PC-3 (cell line): ENCODE data around the gene ZDHHC5. TPM values are rescaled to one million over a fixed set of nuclear protein-coding genes. Genes with fewer than 3 reads are reported as not detected.

Source experiments
- ATAC-seq: fragments of 200-7000 bp; cut with Tn5 transposase; 2 replicates; pipeline ENCODE4 v1.9.1; 2020; ENCODE audit warnings: mild to moderate bottlenecking, moderate library complexity
- BruUV-seq: library from RNA; stranded (reverse); fragments of 400-500 nt; replicated peaks from 2 replicates; lab custom pipeline; 2021; lab: Mats Ljungman, UMichigan
- CTCF ChIA-PET: fragments of 300-600 bp; sonication (Branson Sonifier 250); formaldehyde crosslinking; loops from one replicate; lab custom pipeline; 2022; ENCODE audit warnings: antibody characterized with exemption; lab: Charles Lee
- POLR2A ChIA-PET: fragments of 300-600 bp; sonication (Branson Sonifier 250); formaldehyde crosslinking; loops from one replicate; lab custom pipeline; 2022; ENCODE audit warnings: antibody characterized with exemption; ENCODE audit not compliant: unreplicated experiment; lab: Charles Lee
- DNase-seq: peaks from one replicate; pipeline ENCODE4 v3.0.0-alpha.2; 2015
- H2AFZ ChIP-seq: fragments of 300-600 bp; sonication (generic); 2 replicates; pipeline ENCODE4 v1.6.0; 2016; ENCODE audit warnings: antibody characterized with exemption, low read length
- H3F3A ChIP-seq: fragments of 300-600 bp; sonication (generic); one replicate; pipeline ENCODE4 v1.6.0; 2017; ENCODE audit warnings: antibody characterized with exemption, low read length, control low read depth, mild to moderate bottlenecking; ENCODE audit not compliant: unreplicated experiment
- H3K27ac ChIP-seq: fragments of 300-600 bp; sonication (generic); 2 replicates; pipeline ENCODE4 v1.5.1; 2016; ENCODE audit warnings: mild to moderate bottlenecking, low read length
- H3K27me3 ChIP-seq: fragments of 300-600 bp; sonication (generic); 2 replicates; pipeline ENCODE4 v1.6.1; 2016; ENCODE audit warnings: low read length, mixed read lengths
- H3K36me3 ChIP-seq: fragments of 300-600 bp; sonication (generic); 2 replicates; pipeline ENCODE4 v1.6.1; 2016; ENCODE audit warnings: low read depth, mixed run types, low read length, mixed read lengths
- H3K4me1 ChIP-seq: fragments of 300-600 bp; sonication (generic); 2 replicates; pipeline ENCODE4 v1.5.1; 2016; ENCODE audit warnings: low read length; ENCODE audit not compliant: insufficient read depth
- H3K4me2 ChIP-seq: fragments of 300-600 bp; sonication (generic); 2 replicates; pipeline ENCODE4 v1.6.0; 2016; ENCODE audit warnings: low read length
- H3K4me3 ChIP-seq: fragments of 300-600 bp; sonication (generic); 2 replicates; pipeline ENCODE4 v1.5.1; 2016; ENCODE audit warnings: mild to moderate bottlenecking, low read length, mixed read lengths
- H3K79me2 ChIP-seq: fragments of 300-600 bp; sonication (generic); 2 replicates; pipeline ENCODE4 v1.6.1; 2017; ENCODE audit warnings: low read length, mixed read lengths
- H3K9ac ChIP-seq: fragments of 300-600 bp; sonication (generic); 2 replicates; pipeline ENCODE4 v1.6.0; 2016; ENCODE audit warnings: mild to moderate bottlenecking, low read length
- H3K9me2 ChIP-seq: fragments of 300-600 bp; sonication (generic); replicated peaks from 2 replicates; pipeline ENCODE4 v1.6.1; 2016; ENCODE audit warnings: mixed run types, low read length, mixed read lengths
- H3K9me3 ChIP-seq: fragments of 300-600 bp; sonication (generic); 2 replicates; pipeline ENCODE4 v1.6.1; 2016; ENCODE audit warnings: low read length, mixed read lengths
- H4K20me1 ChIP-seq: fragments of 300-600 bp; sonication (generic); 2 replicates; pipeline ENCODE4 v1.6.1; 2016; ENCODE audit warnings: low read length, mixed read lengths
- EZH2 ChIP-seq: fragments of 300-600 bp; sonication (generic); IDR thresholded peaks from one replicate; pipeline ENCODE4 v1.6.1; 2017; ENCODE audit warnings: antibody characterized with exemption, mild to moderate bottlenecking, low read length; ENCODE audit not compliant: unreplicated experiment
- EZH2phosphoT487 ChIP-seq: fragments of 300-600 bp; sonication (generic); IDR thresholded peaks from 2 replicates; pipeline ENCODE4 v1.6.1; 2018; ENCODE audit warnings: mild to moderate bottlenecking, antibody characterized with exemption, low read length, borderline replicate concordance
- intact Hi-C: fragments of 100-400 bp; cut with micrococcal nuclease; formaldehyde crosslinking; loops from 2 replicates; pipeline ENCODE4 v1.9.0; 2023
- total RNA-seq: library from RNA; depleted of rRNA; stranded (reverse); fragments of >200 nt; gene quantifications from 2 replicates; pipeline ENCODE4 v1.2.3, GENCODE V29; 2014
- TF ChIP-seq, protein P1 (sequence below): fragments of 300-600 bp; sonication (generic); conservative IDR thresholded peaks from 2 replicates; pipeline ENCODE4 v1.5.1; 2017; ENCODE audit warnings: antibody characterized with exemption, low read depth, mild to moderate bottlenecking, low read length

The ZDHHC5 gene
- total RNA-seq, 1 experiment from 2014 or later, result 86.7 TPM

DNA sequence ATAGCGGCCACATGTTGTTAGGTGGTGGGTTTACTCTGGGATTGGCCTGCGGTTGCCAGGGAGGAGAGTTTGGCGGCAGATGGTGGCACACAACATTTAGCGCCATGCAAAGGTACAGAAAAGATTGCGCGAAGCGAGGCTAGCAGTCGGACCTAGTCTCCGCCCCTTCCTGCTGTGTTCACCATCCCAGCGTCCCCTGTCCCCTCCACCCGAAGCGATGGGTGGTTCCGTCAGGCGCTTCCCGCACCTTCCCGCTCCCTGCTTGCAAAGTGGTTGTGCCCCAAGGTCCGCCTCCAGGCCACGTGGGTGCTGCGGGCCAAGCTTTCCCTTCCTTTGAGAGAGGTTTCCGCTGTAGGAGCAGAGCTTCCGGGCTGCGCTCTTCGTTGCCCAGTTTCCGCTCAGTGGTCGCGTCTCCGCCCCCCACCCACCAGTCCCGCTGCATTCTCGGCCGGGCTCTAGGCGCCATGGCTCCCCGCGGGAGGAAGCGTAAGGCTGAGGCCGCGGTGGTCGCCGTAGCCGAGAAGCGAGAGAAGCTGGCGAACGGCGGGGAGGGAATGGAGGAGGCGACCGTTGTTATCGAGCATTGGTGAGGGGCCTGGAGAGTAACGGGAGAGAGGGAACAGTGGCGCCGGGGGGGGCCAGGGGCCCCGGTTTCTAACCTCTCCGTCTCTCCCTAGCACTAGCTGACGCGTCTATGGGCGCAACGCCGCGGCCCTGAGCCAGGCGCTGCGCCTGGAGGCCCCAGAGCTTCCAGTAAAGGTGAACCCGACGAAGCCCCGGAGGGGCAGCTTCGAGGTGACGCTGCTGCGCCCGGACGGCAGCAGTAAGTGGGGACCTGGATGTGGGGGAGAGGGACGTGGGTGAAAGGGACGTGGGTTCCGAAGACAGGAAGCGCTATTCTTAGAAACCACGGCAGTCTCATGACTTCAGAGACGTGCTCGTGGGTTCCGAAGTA is 73.5 kb downstream of the ZDHHC5 start, which contains the start of gene SELENOH:
SELENOH (plus strand) TSS at position 360 of the 955 bp plus-strand sequence; CDS start at position 465, 105 bp downstream.
- Histone ChIP-seq H3K27me3 (no peaks in the 10 kb centered on the region), H3K9ac (peak within 1 kb of the TSS; percentile 91), H3K36me3 (peaks cover 44% of the 10 kb centered on the region), H3K9me2 (no peaks in the 10 kb centered on the region), H3K4me3 (peak within 1 kb of the TSS; percentile 90), H3K4me2 (peak within 1 kb of the TSS; percentile 88), H3F3A (no peaks in the 10 kb centered on the region), H2AFZ (peak within 1 kb of the TSS; percentile 88), H4K20me1 (no peaks in the 10 kb centered on the region), H3K9me3 (no peaks in the 10 kb centered on the region), H3K4me1 (peaks cover 11% of the 10 kb centered on the region), H3K27ac (peak within 1 kb of the TSS; percentile 46), H3K79me2 (peaks cover 29% of the 10 kb centered on the region)
- TF ChIP-seq EZH2 (no peak), EZH2phosphoT487 (no peak)
- TF ChIP-seq, protein P1, sequence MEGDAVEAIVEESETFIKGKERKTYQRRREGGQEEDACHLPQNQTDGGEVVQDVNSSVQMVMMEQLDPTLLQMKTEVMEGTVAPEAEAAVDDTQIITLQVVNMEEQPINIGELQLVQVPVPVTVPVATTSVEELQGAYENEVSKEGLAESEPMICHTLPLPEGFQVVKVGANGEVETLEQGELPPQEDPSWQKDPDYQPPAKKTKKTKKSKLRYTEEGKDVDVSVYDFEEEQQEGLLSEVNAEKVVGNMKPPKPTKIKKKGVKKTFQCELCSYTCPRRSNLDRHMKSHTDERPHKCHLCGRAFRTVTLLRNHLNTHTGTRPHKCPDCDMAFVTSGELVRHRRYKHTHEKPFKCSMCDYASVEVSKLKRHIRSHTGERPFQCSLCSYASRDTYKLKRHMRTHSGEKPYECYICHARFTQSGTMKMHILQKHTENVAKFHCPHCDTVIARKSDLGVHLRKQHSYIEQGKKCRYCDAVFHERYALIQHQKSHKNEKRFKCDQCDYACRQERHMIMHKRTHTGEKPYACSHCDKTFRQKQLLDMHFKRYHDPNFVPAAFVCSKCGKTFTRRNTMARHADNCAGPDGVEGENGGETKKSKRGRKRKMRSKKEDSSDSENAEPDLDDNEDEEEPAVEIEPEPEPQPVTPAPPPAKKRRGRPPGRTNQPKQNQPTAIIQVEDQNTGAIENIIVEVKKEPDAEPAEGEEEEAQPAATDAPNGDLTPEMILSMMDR, result no peak
- peak; percentile 94 for ATAC-seq
- peak; percentile 98 for DNase-seq
- CTCF ChIA-PET, result interaction anchor here (0.5 to 1.7 kb wide), 3 partner anchors 10 to 59 kb away, joined by 3 to 10 read pairs (median 3); partner anchors contain the start of gene BTBD18
- intact Hi-C loops, result loop anchor here (1.0 kb wide), 2 partner anchors 29 to 74 kb away; partner anchors contain the start of genes MED19 and TMX2
- BruUV-seq, result TSS peak; percentile 64
- POLR2A ChIA-PET, result interaction anchor here (0.6 to 1.2 kb wide), 6 partner anchors 10 to 1403 kb away, joined by 3 to 5 read pairs (median 3); no protein-coding TSS in a partner anchor

DNA sequence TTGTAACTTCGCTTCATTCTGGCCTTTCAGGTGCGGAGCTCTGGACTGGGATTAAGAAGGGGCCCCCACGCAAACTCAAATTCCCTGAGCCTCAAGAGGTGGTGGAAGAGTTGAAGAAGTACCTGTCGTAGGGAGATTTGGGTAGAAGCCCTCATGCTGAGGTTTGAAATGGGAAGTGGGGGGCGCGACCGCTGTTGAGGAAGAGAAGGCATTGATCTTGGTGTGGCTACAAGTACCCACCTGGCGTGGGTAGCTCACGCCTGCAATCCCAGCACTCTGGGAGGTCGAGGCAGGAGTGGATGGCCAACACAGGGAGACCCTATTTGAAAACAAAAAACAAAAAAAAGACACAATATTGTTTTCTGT is 74.2 kb downstream of the ZDHHC5 start:
- no peak for ATAC-seq
- ChIA-PET POLR2A (interaction anchor here (0.6 to 1.2 kb wide), 4 partner anchors 11 to 1403 kb away, joined by 3 to 5 read pairs (median 3); no protein-coding TSS in a partner anchor), CTCF (interaction anchor here (1.1 to 1.7 kb wide), 2 partner anchors 9 to 59 kb away, joined by 3 to 10 read pairs; partner anchors contain the start of gene BTBD18)
- H3K27me3 ChIP-seq, result no peaks in the 10 kb centered on the region
- peak overlapping the region; percentile 88 for H3K4me2 ChIP-seq
- BruUV-seq, result no TSS peak
- H2AFZ ChIP-seq, result peak overlapping the region; percentile 64; the same call in 1 of the 2 replicates
- H3K9ac ChIP-seq, result peak overlapping the region; percentile 91
- peaks cover 24% of the 10 kb centered on the region for H3K79me2 ChIP-seq
- TF ChIP-seq EZH2phosphoT487 (no peak), EZH2 (no peak)
- TF ChIP-seq, protein P1, result no peak
- peaks cover 11% of the 10 kb centered on the region for H3K4me1 ChIP-seq
- DNase-seq, result no peak
- no peaks in the 10 kb centered on the region for H3K9me3 ChIP-seq
- H3K27ac ChIP-seq, result peak overlapping the region; percentile 46
- H3F3A ChIP-seq, result no peaks in the 10 kb centered on the region
- intact Hi-C loops, result no loop called here
- peak overlapping the region; percentile 90 for H3K4me3 ChIP-seq
- H3K9me2 ChIP-seq, result no peaks in the 10 kb centered on the region
- H3K36me3 ChIP-seq, result peaks cover 44% of the 10 kb centered on the region
- H4K20me1 ChIP-seq, result no peaks in the 10 kb centered on the region
